H9 (cell line): ENCODE results near the gene ARNT2. TPM values are rescaled to one million over a fixed set of nuclear protein-coding genes. Genes with fewer than 3 reads are reported as not detected.

ENCODE experiments used
- DNase-seq: peaks from one replicate; pipeline ENCODE4 v3.0.0-alpha.2; 2017
- H2AFZ ChIP-seq: one replicate; pipeline ENCODE4 v1.6.1; 2013; ENCODE audit warnings: mild to moderate bottlenecking, low read length, control low read depth, moderate library complexity
- H2AK5ac ChIP-seq: 2 replicates; pipeline ENCODE4 v1.6.1; 2013; ENCODE audit warnings: low read length, control low read depth, mixed read lengths; ENCODE audit not compliant: insufficient read length
- H2BK120ac ChIP-seq: one replicate; pipeline ENCODE4 v1.6.1; 2013; ENCODE audit warnings: low read depth, mild to moderate bottlenecking, low read length, control low read depth, inconsistent platforms; ENCODE audit not compliant: poor library complexity, severe bottlenecking
- H2BK12ac ChIP-seq: 2 replicates; pipeline ENCODE4 v1.6.1; 2013; ENCODE audit warnings: low read length, control low read depth, mixed read lengths, low read depth; ENCODE audit not compliant: insufficient read length
- H2BK15ac ChIP-seq: 2 replicates; pipeline ENCODE4 v1.6.1; 2013; ENCODE audit warnings: low read depth, low read length, control low read depth
- H2BK20ac ChIP-seq: one replicate; pipeline ENCODE4 v1.6.1; 2013; ENCODE audit warnings: low read depth, mild to moderate bottlenecking, low read length, control low read depth, inconsistent platforms; ENCODE audit not compliant: poor library complexity, severe bottlenecking
- H2BK5ac ChIP-seq: 2 replicates; pipeline ENCODE4 v1.6.1; 2013; ENCODE audit warnings: low read length, control low read depth, mixed read lengths; ENCODE audit not compliant: insufficient read length
- H3K14ac ChIP-seq: 2 replicates; pipeline ENCODE4 v1.6.1; 2013; ENCODE audit warnings: low read length, control low read depth; ENCODE audit not compliant: insufficient read depth
- H3K18ac ChIP-seq: 2 replicates; pipeline ENCODE4 v1.6.1; 2013; ENCODE audit warnings: low read depth, mild to moderate bottlenecking, mixed read lengths, low read length, control low read depth; ENCODE audit not compliant: insufficient read length
- H3K23ac ChIP-seq: 2 replicates; pipeline ENCODE4 v1.6.1; 2013; ENCODE audit warnings: low read length, control low read depth, mixed read lengths, low read depth; ENCODE audit not compliant: insufficient read length
- H3K23me2 ChIP-seq: 2 replicates; pipeline ENCODE4 v1.6.1; 2013; ENCODE audit warnings: low read depth, mild to moderate bottlenecking, mixed read lengths, low read length, control low read depth; ENCODE audit not compliant: insufficient read length, poor library complexity, severe bottlenecking
- H3K27ac ChIP-seq: 2 replicates; pipeline ENCODE4 v1.5.1; 2013; ENCODE audit warnings: low read length, control low read depth, mixed read lengths, low read depth; ENCODE audit not compliant: insufficient read length
- H3K27me3 ChIP-seq: 2 replicates; pipeline ENCODE4 v1.6.1; 2013; ENCODE audit warnings: low read length, control low read depth, inconsistent platforms; ENCODE audit not compliant: insufficient read depth
- H3K4ac ChIP-seq: 2 replicates; pipeline ENCODE4 v1.6.1; 2013; ENCODE audit warnings: low read depth, mild to moderate bottlenecking, control low read depth, inconsistent platforms, low read length, moderate library complexity
- H3K4me1 ChIP-seq: 2 replicates; pipeline ENCODE4 v1.6.1; 2013; ENCODE audit warnings: low read length, control low read depth, inconsistent platforms; ENCODE audit not compliant: insufficient read depth
- H3K4me2 ChIP-seq: 2 replicates; pipeline ENCODE4 v1.6.1; 2013; ENCODE audit warnings: low read length, control low read depth, mixed read lengths; ENCODE audit not compliant: insufficient read length, insufficient read depth
- H3K56ac ChIP-seq: 2 replicates; pipeline ENCODE4 v1.6.1; 2013; ENCODE audit warnings: low read depth, mild to moderate bottlenecking, mixed read lengths, low read length, control low read depth; ENCODE audit not compliant: insufficient read length
- H3K79me1 ChIP-seq: 2 replicates; pipeline ENCODE4 v1.6.1; 2013; ENCODE audit warnings: low read depth, mild to moderate bottlenecking, moderate library complexity, low read length, control low read depth, inconsistent platforms; ENCODE audit not compliant: insufficient read depth, poor library complexity, severe bottlenecking
- H3K79me2 ChIP-seq: 2 replicates; pipeline ENCODE4 v1.6.1; 2013; ENCODE audit warnings: low read length, control low read depth, inconsistent platforms; ENCODE audit not compliant: insufficient read depth
- H3K9ac ChIP-seq: 2 replicates; pipeline ENCODE4 v1.6.1; 2013; ENCODE audit warnings: low read length, control low read depth, mixed read lengths; ENCODE audit not compliant: insufficient read length; ENCODE audit errors: extremely low read depth
- H3K9me3 ChIP-seq: one replicate; pipeline ENCODE4 v1.6.1; 2013; ENCODE audit warnings: low read depth, low read length, inconsistent platforms; ENCODE audit not compliant: control insufficient read depth
- H3T11ph ChIP-seq: one replicate; pipeline ENCODE4 v1.6.1; 2013; ENCODE audit warnings: mild to moderate bottlenecking, low read length, control low read depth, inconsistent platforms
- H4K20me1 ChIP-seq: one replicate; pipeline ENCODE4 v1.6.1; 2013; ENCODE audit not compliant: control insufficient read depth, insufficient read length, insufficient read depth
- H4K5ac ChIP-seq: 2 replicates; pipeline ENCODE4 v1.6.1; 2013; ENCODE audit warnings: low read depth, mild to moderate bottlenecking, mixed read lengths, low read length, control low read depth; ENCODE audit not compliant: insufficient read length
- H4K8ac ChIP-seq: replicated peaks from 2 replicates; pipeline ENCODE4 v1.6.1; 2013; ENCODE audit warnings: low read length, control low read depth, mixed read lengths, low read depth; ENCODE audit not compliant: insufficient read length
- H4K91ac ChIP-seq: 2 replicates; pipeline ENCODE4 v1.6.1; 2013; ENCODE audit warnings: low read depth, mild to moderate bottlenecking, moderate library complexity, mixed read lengths, low read length, control low read depth; ENCODE audit not compliant: insufficient read length
- H3K27ac Mint-ChIP-seq, 3 experiments: 2 replicates in 2 of 3; 3 replicates in 1 of 3; pipeline ENCODE4 v1.8.0; 2020 to 2021; ENCODE audit warnings: mixed read lengths in 3 of 3, mild to moderate bottlenecking in 1 of 3, moderate library complexity in 1 of 3
- H3K27me3 Mint-ChIP-seq: 2 replicates; pipeline ENCODE4 v1.8.0; 2021; ENCODE audit warnings: low read depth, mild to moderate bottlenecking, moderate library complexity, mixed read lengths
- H3K36me3 Mint-ChIP-seq, 3 experiments: 2 replicates in 2 of 3; 3 replicates in 1 of 3; pipeline ENCODE4 v1.8.0; 2020 to 2021; ENCODE audit warnings: low read depth in 3 of 3, mixed read lengths in 3 of 3; ENCODE audit not compliant: insufficient read depth in 1 of 3
- H3K4me1 Mint-ChIP-seq, 2 experiments: 2 replicates each; pipeline ENCODE4 v1.8.0; 2020; ENCODE audit warnings: mixed read lengths in 2 of 2
- H3K4me3 Mint-ChIP-seq, 2 experiments: 2 replicates in 1 of 2; 3 replicates in 1 of 2; pipeline ENCODE4 v1.8.0; 2020 to 2021; ENCODE audit warnings: mild to moderate bottlenecking in 2 of 2, mixed read lengths in 2 of 2, moderate library complexity in 1 of 2
- H3K9me3 Mint-ChIP-seq, 2 experiments: 2 replicates in 1 of 2; 3 replicates in 1 of 2; pipeline ENCODE4 v1.8.0; 2020; ENCODE audit warnings: mild to moderate bottlenecking in 2 of 2, mixed read lengths in 2 of 2, moderate library complexity in 1 of 2
- WGBS: extraction: QIAGEN DNeasy Blood & Tissue Kit; methylation state at CpG from one replicate; pipeline ENCODE4 v1.1.7; 2013; ENCODE audit warnings: missing lambda C conversion rate, low lambda C conversion rate, mixed read lengths; ENCODE audit not compliant: insufficient read length; ENCODE audit errors: extremely low coverage; 5-methylcytosine and 5-hydroxymethylcytosine counted together
- total RNA-seq: library from RNA; stranded (reverse); gene quantifications from 2 replicates; pipeline ENCODE4 v1.2.1, GENCODE V29; 2021
- TF ChIP-seq, protein P1 (sequence below): fragments of 200-600 bp; sonication (generic); conservative IDR thresholded peaks from 3 replicates; pipeline ENCODE4 v1.8.0; 2021; ENCODE audit warnings: antibody characterized with exemption, mild to moderate bottlenecking

Gene ARNT2
- total RNA-seq, 1 experiment from 2014 or later = 10.5 TPM

DNA sequence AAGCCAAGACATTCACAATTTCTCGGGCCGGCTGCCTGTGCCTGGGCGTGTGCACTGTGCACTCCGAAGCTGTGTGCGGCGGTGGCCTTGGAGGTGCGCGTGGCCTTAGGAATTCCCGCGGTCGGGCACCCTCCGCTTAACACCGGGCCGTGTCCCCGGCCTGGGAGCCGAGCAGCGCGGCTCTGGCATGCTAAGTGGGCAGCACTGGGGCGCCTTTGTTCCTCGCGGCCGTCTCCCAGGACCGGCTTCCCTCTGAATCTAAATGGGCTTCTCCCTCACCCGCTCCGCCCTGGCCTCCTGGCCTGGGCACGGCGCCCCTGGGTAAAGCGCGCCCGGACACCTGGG, 498 bp upstream of the ARNT2 start:
- Histone ChIP-seq H2BK12ac (no peak overlapping the region), H3K27me3 (peaks cover 4% of the 10 kb centered on the region; the same call in 1 of the 2 replicates), H3K4ac (no peak overlapping the region), H3K23me2 (peaks cover 13% of the 10 kb centered on the region), H3K9me3 (no peaks in the 10 kb centered on the region), H3K9ac (peak overlapping the region; percentile 69), H3K27ac (no peak overlapping the region), H3K23ac (no peak overlapping the region), H3K4me2 (peak overlapping the region; percentile 46), H2BK15ac (no peak overlapping the region), H4K20me1 (no peaks in the 10 kb centered on the region), H3K79me2 (no peaks in the 10 kb centered on the region), H3K56ac (no peak overlapping the region), H3K18ac (peak overlapping the region; percentile 72), H3T11ph (no peak overlapping the region), H3K4me1 (no peaks in the 10 kb centered on the region), H2BK120ac (no peak overlapping the region), H2AFZ (no peak overlapping the region), H2BK20ac (no peak overlapping the region), H4K5ac (no peak overlapping the region), H4K91ac (no peak overlapping the region), H3K14ac (peak overlapping the region; percentile 92), H2BK5ac (no peak overlapping the region), H3K79me1 (no peaks in the 10 kb centered on the region), H2AK5ac (no peak overlapping the region), H4K8ac (no peak overlapping the region)
- Mint-ChIP-seq H3K36me3 (peaks cover 0 to 2% (median 0%) of the 10 kb centered on the region in 3 experiments; a peak in 1 of 7 replicates), H3K4me3 (peak overlapping the region; percentile 62 to 73), H3K9me3 (no peaks in the 10 kb centered on the region; a peak in 1 of 5 replicates), H3K27me3 (peaks cover 64% of the 10 kb centered on the region), H3K27ac (no peak overlapping the region), H3K4me1 (peaks cover 15% of the 10 kb centered on the region in 2 experiments)
- DNase-seq = peak; percentile 50
- WGBS = no CpG with 5 or more reads among the region's 30 CpGs
- TF ChIP-seq, protein P1, sequence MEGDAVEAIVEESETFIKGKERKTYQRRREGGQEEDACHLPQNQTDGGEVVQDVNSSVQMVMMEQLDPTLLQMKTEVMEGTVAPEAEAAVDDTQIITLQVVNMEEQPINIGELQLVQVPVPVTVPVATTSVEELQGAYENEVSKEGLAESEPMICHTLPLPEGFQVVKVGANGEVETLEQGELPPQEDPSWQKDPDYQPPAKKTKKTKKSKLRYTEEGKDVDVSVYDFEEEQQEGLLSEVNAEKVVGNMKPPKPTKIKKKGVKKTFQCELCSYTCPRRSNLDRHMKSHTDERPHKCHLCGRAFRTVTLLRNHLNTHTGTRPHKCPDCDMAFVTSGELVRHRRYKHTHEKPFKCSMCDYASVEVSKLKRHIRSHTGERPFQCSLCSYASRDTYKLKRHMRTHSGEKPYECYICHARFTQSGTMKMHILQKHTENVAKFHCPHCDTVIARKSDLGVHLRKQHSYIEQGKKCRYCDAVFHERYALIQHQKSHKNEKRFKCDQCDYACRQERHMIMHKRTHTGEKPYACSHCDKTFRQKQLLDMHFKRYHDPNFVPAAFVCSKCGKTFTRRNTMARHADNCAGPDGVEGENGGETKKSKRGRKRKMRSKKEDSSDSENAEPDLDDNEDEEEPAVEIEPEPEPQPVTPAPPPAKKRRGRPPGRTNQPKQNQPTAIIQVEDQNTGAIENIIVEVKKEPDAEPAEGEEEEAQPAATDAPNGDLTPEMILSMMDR = no peak
